HepG2 (cell line): Measurements from ENCODE around the gene SLC22A7. TPM values are rescaled to one million over a fixed set of nuclear protein-coding genes. Genes with fewer than 3 reads are reported as not detected.

ENCODE experiments used
- ATAC-seq: fragments of 200-7000 bp; cut with Tn5 transposase; 3 replicates; pipeline ENCODE4 v1.9.1; 2020; ENCODE audit warnings: mild to moderate bottlenecking, moderate library complexity
- BruUV-seq: library from RNA; stranded (reverse); fragments of 400-500 nt; replicated peaks from 2 replicates; lab custom pipeline; 2021; lab: Mats Ljungman, UMichigan
- CTCF ChIA-PET: fragments of 300-600 bp; formaldehyde crosslinking; extraction: SDS; loops from one replicate; lab custom pipeline; 2021; ENCODE audit warnings: low total read pairs, inconsistent platforms, low intra/inter-chr PET ratio; lab: Yijun Ruan, JAX
- POLR2A ChIA-PET: fragments of 350-600 bp; sonication (Branson Sonifier 250); formaldehyde crosslinking; loops from one replicate; lab custom pipeline; 2020; ENCODE audit warnings: antibody characterized with exemption, inconsistent platforms; lab: Yijun Ruan, JAX
- DNase-seq: peaks from one replicate; pipeline ENCODE4 v3.0.0-alpha.2; 2015; ENCODE audit warnings: low spot score
- FAIRE-seq: peaks from 3 replicates; lab custom pipeline; 2011; peaks lifted over from hg19 to GRCh38; lab: Jason Lieb, UNC
- H2AFZ ChIP-seq: one replicate; pipeline ENCODE4 v1.6.1; 2011; ENCODE audit warnings: low read length, inconsistent platforms
- H3K27ac ChIP-seq: fragments of 300-600 bp; 3 replicates; pipeline ENCODE4 v1.8.0; 2011; ENCODE audit warnings: mixed run types, mild to moderate bottlenecking, mixed read lengths, low read length, inconsistent platforms; ENCODE audit not compliant: insufficient read depth; ENCODE audit errors: extremely low read length
- H3K27me3 ChIP-seq, 2 experiments: fragments of 200-600 bp in 1 of 2; 2 replicates in 1 of 2; 3 replicates in 1 of 2; pipeline versions ENCODE4 v1.6.0 to v1.8.0; 2011; ENCODE audit warnings: low read length in 2 of 2, mild to moderate bottlenecking in 2 of 2, moderate library complexity in 2 of 2, inconsistent platforms in 1 of 2; ENCODE audit not compliant: insufficient read depth in 2 of 2, control insufficient read depth in 1 of 2
- H3K36me3 ChIP-seq, 2 experiments: fragments of 200-600 bp in 1 of 2; replicated peaks in 1 of 2; 2 replicates in 1 of 2; 3 replicates in 1 of 2; pipeline versions ENCODE4 v1.5.1 to v1.8.0; 2011; ENCODE audit warnings: low read length in 2 of 2, inconsistent platforms in 1 of 2; ENCODE audit not compliant: insufficient read depth in 2 of 2, control insufficient read depth in 1 of 2
- H3K4me1 ChIP-seq: 2 replicates; pipeline ENCODE4 v1.5.1; 2012; ENCODE audit warnings: low read length, inconsistent platforms; ENCODE audit not compliant: insufficient read depth
- H3K4me2 ChIP-seq: 2 replicates; pipeline ENCODE4 v1.6.0; 2011; ENCODE audit warnings: low read depth, low read length, inconsistent platforms
- H3K4me3 ChIP-seq, 3 experiments: fragments of 200-600 bp in 1 of 3; sonication (generic), shearing (Covaris generic) in 1 of 3; replicated peaks in 1 of 3; 2 replicates each; pipeline ENCODE4 v1.5.1; 2011 to 2016; ENCODE audit warnings: low read length in 3 of 3, inconsistent platforms in 2 of 3, low read depth in 2 of 3, mild to moderate bottlenecking in 2 of 3, control low read depth in 1 of 3, mixed read lengths in 1 of 3; ENCODE audit not compliant: insufficient read depth in 1 of 3
- H3K79me2 ChIP-seq: one replicate; pipeline ENCODE4 v1.6.1; 2011; ENCODE audit warnings: low read length, inconsistent platforms; ENCODE audit not compliant: insufficient read depth
- H3K9ac ChIP-seq: 2 replicates; pipeline ENCODE4 v1.6.0; 2011; ENCODE audit warnings: mild to moderate bottlenecking, low read depth, low read length, inconsistent platforms; ENCODE audit not compliant: insufficient read depth
- H3K9me3 ChIP-seq: 2 replicates; pipeline ENCODE4 v1.5.1; 2012; ENCODE audit warnings: mild to moderate bottlenecking, low read length
- H4K20me1 ChIP-seq: 2 replicates; pipeline ENCODE4 v1.6.0; 2011; ENCODE audit warnings: inconsistent platforms, mild to moderate bottlenecking, low read length, moderate library complexity; ENCODE audit not compliant: insufficient read depth
- MAFG ChIP-seq: sonication (generic); formaldehyde crosslinking; IDR thresholded peaks from 2 replicates; pipeline ENCODE4 v1.5.1; 2020; ENCODE audit warnings: mild to moderate bottlenecking, missing genetic modification reagents
- MAZ ChIP-seq, 2 experiments: sonication (generic) in 1 of 2; formaldehyde crosslinking in 1 of 2; IDR thresholded peaks; 2 replicates each; pipeline versions ENCODE4 v1.5.0 to v1.6.1; 2012 to 2020; ENCODE audit warnings: low read depth in 2 of 2, mild to moderate bottlenecking in 2 of 2, borderline replicate concordance in 1 of 2, improper control_type of control experiment in 1 of 2, low read length in 1 of 2, missing genetic modification reagents in 1 of 2, moderate library complexity in 1 of 2
- MBNL3 ChIP-seq: fragments of 250-450 bp; sonication (Bioruptor Pico); conservative IDR thresholded peaks from 2 replicates; pipeline ENCODE4 v1.8.0; 2022; ENCODE audit warnings: mild to moderate bottlenecking, inconsistent platforms
- PAWR ChIP-seq: sonication (generic); formaldehyde crosslinking; IDR thresholded peaks from 2 replicates; pipeline ENCODE4 v1.4.0; 2020; ENCODE audit warnings: missing genetic modification reagents, mild to moderate bottlenecking, borderline replicate concordance
- PRDM15 ChIP-seq: sonication (generic); formaldehyde crosslinking; IDR thresholded peaks from 2 replicates; pipeline ENCODE4 v1.4.0; 2020; ENCODE audit warnings: missing genetic modification reagents
- ZFP41 ChIP-seq: sonication (generic); formaldehyde crosslinking; IDR thresholded peaks from 2 replicates; pipeline ENCODE4 v1.4.0; 2020; ENCODE audit warnings: mild to moderate bottlenecking, missing genetic modification reagents, borderline replicate concordance
- ZNF207 ChIP-seq: fragments of 450-650 bp; IDR thresholded peaks from 2 replicates; pipeline ENCODE4 v1.6.1; 2016; ENCODE audit warnings: antibody characterized with exemption, borderline replicate concordance
- ZNF251 ChIP-seq: sonication (generic); formaldehyde crosslinking; IDR thresholded peaks from 2 replicates; pipeline ENCODE4 v1.9.0; 2021; ENCODE audit warnings: mild to moderate bottlenecking, missing genetic modification reagents
- ZNF260 ChIP-seq: sonication (generic); formaldehyde crosslinking; IDR thresholded peaks from 2 replicates; pipeline ENCODE4 v1.4.0; 2020; ENCODE audit warnings: missing genetic modification reagents, low read depth, mild to moderate bottlenecking, borderline replicate concordance
- ZNF777 ChIP-seq: sonication (generic); formaldehyde crosslinking; IDR thresholded peaks from 2 replicates; pipeline ENCODE4 v1.4.0; 2020; ENCODE audit warnings: missing genetic modification reagents
- ZSCAN30 ChIP-seq: sonication (generic); formaldehyde crosslinking; IDR thresholded peaks from 2 replicates; pipeline ENCODE4 v1.5.0; 2020; ENCODE audit warnings: mild to moderate bottlenecking, missing genetic modification reagents
- WGBS: methylation state at CpG from one replicate; pipeline ENCODE4 v1.1.6; 2017; ENCODE audit warnings: low lambda C conversion rate; 5-methylcytosine and 5-hydroxymethylcytosine counted together
- in situ Hi-C: cut with HindIII; loops from 2 replicates; pipeline ENCODE4 v1.10.0; 2017; ENCODE audit warnings: low pct_unique_long_range_greater_than_20kb; ENCODE audit not compliant: extremely low pct_ligation_motif_present
- intact Hi-C: fragments of 100-400 bp; cut with micrococcal nuclease; formaldehyde crosslinking; loops from one replicate; pipeline ENCODE4 v1.10.0; 2022; ENCODE audit not compliant: unreplicated experiment
- polyA plus RNA-seq, 8 experiments: library from polyadenylated mRNA; depleted of rRNA in 3 of 8; stranded (reverse) in 7 of 8; unstranded in 1 of 8; fragments of >200 nt; fragmentation: Illumina TruSeq in 4 of 8; extraction: Trizol in 4 of 8; gene quantifications; 2 replicates each; pipeline versions ENCODE4 v1.2.1 to v1.2.3, GENCODE V29; 2011 to 2016; ENCODE audit warnings: low read depth in 4 of 8, missing spikeins in 1 of 8, mixed read lengths in 1 of 8; ENCODE audit not compliant: insufficient read depth in 1 of 8
- total RNA-seq, 5 experiments: library from RNA; depleted of rRNA; stranded (reverse); fragments of >200 nt; fragmentation: Illumina TruSeq; extraction: Trizol; gene quantifications; 2 replicates each; pipeline ENCODE4 v1.2.3, GENCODE V29; 2016; ENCODE audit warnings: low read depth in 1 of 5
- TF ChIP-seq, protein P1 (sequence below): sonication (generic); formaldehyde crosslinking; IDR thresholded peaks from 2 replicates; pipeline ENCODE4 v1.5.0; 2020; ENCODE audit warnings: mild to moderate bottlenecking, missing genetic modification reagents, borderline replicate concordance
- TF ChIP-seq, protein P2 (sequence below): sonication (generic); formaldehyde crosslinking; IDR thresholded peaks from 2 replicates; pipeline ENCODE4 v1.4.0; 2020; ENCODE audit warnings: missing genetic modification reagents

SLC22A7 gene
- total and polyA plus RNA-seq, 2 of the 13 experiments (the other 11 are each of a cell fraction or from before 2014, with no cell fraction given), result 5.3 to 22.6 TPM

DNA sequence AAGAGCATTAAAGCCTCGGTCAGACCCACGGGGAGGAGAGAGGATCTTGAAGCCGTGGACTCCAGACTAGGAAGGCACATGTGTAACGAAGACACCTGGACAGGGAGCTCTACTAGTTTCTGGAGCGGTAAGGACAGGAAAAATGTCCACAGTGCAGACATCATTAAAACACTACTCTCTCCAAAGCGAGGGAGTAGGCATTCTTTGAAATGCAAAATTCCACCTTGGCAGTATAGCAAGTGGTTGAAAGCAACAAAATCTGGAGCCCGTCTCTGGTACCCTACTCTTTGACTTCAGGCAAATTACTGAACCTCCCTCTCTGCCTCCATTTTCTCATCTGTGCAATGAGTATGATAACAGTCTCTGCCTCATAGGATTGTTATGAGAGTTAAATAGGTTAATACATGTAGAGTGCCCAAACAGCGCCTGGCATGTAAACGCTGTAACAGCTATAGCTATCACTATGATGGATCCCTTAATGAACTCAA lies 11.0 kb downstream of the SLC22A7 start:
- intact Hi-C loops, result no loop called here
- H2AFZ ChIP-seq, result peak overlapping the region; percentile 79
- TF ChIP-seq ZNF777 (CRISPR knock-in tag) (0 out of 2 replicates have a peak, but pooled peaks have one; percentile 10), PAWR (CRISPR knock-in tag) (0 out of 2 replicates have a peak, but pooled peaks have one; percentile 12), PRDM15 (no peak), ZFP41 (no peak), MAFG (CRISPR knock-in tag) (no peak), MBNL3 (no peak), ZNF260 (CRISPR knock-in tag) (no peak), ZNF207 (no peak), ZNF251 (CRISPR knock-in tag) (no peak), MAZ (IDR thresholded peaks at IDR 0.05; ENCODE audit: borderline replicate concordance, low read depth, low read length) (no peak), MAZ (CRISPR knock-in tag; IDR thresholded peaks at IDR 0.05; ENCODE audit: low read depth) (peak; percentile 50; the same call in 1 of the 2 replicates), ZSCAN30 (0 out of 2 replicates have a peak, but pooled peaks have one; percentile 34)
- TF ChIP-seq, protein P1, sequence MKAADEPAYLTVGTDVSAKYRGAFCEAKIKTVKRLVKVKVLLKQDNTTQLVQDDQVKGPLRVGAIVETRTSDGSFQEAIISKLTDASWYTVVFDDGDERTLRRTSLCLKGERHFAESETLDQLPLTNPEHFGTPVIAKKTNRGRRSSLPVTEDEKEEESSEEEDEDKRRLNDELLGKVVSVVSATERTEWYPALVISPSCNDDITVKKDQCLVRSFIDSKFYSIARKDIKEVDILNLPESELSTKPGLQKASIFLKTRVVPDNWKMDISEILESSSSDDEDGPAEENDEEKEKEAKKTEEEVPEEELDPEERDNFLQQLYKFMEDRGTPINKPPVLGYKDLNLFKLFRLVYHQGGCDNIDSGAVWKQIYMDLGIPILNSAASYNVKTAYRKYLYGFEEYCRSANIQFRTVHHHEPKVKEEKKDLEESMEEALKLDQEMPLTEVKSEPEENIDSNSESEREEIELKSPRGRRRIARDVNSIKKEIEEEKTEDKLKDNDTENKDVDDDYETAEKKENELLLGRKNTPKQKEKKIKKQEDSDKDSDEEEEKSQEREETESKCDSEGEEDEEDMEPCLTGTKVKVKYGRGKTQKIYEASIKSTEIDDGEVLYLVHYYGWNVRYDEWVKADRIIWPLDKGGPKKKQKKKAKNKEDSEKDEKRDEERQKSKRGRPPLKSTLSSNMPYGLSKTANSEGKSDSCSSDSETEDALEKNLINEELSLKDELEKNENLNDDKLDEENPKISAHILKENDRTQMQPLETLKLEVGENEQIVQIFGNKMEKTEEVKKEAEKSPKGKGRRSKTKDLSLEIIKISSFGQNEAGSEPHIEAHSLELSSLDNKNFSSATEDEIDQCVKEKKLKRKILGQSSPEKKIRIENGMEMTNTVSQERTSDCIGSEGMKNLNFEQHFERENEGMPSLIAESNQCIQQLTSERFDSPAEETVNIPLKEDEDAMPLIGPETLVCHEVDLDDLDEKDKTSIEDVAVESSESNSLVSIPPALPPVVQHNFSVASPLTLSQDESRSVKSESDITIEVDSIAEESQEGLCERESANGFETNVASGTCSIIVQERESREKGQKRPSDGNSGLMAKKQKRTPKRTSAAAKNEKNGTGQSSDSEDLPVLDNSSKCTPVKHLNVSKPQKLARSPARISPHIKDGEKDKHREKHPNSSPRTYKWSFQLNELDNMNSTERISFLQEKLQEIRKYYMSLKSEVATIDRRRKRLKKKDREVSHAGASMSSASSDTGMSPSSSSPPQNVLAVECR (CRISPR knock-in tag), result no peak; the same call in 1 of the 2 replicates
- TF ChIP-seq, protein P2, sequence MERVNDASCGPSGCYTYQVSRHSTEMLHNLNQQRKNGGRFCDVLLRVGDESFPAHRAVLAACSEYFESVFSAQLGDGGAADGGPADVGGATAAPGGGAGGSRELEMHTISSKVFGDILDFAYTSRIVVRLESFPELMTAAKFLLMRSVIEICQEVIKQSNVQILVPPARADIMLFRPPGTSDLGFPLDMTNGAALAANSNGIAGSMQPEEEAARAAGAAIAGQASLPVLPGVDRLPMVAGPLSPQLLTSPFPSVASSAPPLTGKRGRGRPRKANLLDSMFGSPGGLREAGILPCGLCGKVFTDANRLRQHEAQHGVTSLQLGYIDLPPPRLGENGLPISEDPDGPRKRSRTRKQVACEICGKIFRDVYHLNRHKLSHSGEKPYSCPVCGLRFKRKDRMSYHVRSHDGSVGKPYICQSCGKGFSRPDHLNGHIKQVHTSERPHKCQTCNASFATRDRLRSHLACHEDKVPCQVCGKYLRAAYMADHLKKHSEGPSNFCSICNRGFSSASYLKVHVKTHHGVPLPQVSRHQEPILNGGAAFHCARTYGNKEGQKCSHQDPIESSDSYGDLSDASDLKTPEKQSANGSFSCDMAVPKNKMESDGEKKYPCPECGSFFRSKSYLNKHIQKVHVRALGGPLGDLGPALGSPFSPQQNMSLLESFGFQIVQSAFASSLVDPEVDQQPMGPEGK, result 0 out of 2 replicates have a peak, but pooled peaks have one; percentile 6

More for the DNA sequence above, 11.0 kb downstream of the SLC22A7 start:
- no peak overlapping the region for H3K27ac ChIP-seq
- H3K27me3 ChIP-seq, result no peaks in the 10 kb centered on the region
- POLR2A ChIA-PET, result interaction anchor here (1.4 to 3.1 kb wide), 3 partner anchors 12 to 41 kb away, joined by 5 to 28 read pairs (median 8); partner anchors contain the start of gene SLC22A7
- H3K9me3 ChIP-seq, result no peaks in the 10 kb centered on the region
- WGBS, result 50% methylated on average over 9 of the region's 9 CpGs
- no peak for FAIRE-seq
- peak overlapping the region; percentile 38 to 70 (median 43) for H3K4me3 ChIP-seq
- in situ Hi-C loops, result no loop called here
- BruUV-seq, result no TSS peak
- peak; percentile 14 for ATAC-seq
- no peaks in the 10 kb centered on the region for H3K79me2 ChIP-seq
- H3K4me1 ChIP-seq, result peaks cover 50% of the 10 kb centered on the region
- H3K9ac ChIP-seq, result peak overlapping the region; percentile 43
- no peaks in the 10 kb centered on the region for H3K36me3 ChIP-seq
- DNase-seq, result no peak
- H4K20me1 ChIP-seq, result no peaks in the 10 kb centered on the region
- H3K4me2 ChIP-seq, result peak overlapping the region; percentile 82
- CTCF ChIA-PET, result no interaction called here
